ENCODE measurements around the gene SLTM.
"Not testable (repeated sequence)": the region's sequence is repeated elsewhere in the genome, so short reads cannot be mapped to it uniquely, and the experiment has no call there.

The SLTM gene

GRCh38 chr15:58933281-58934113 lies at the start of gene SLTM:
Gene SLTM (minus strand): TSS chr15:58933679. CDS start chr15:58933565, 114 bp downstream.
- DNase-seq (ENCODE audit: low read depth): peak; percentile 90

GRCh38 chr15:58983261-58983660 lies 49.8 kb upstream of the SLTM start:
- DNase-seq (ENCODE audit: low read depth): no peak

GRCh38 chr15:58981808-58982475 lies 48.5 kb upstream of the SLTM start:
- no peak for DNase-seq (ENCODE audit: low read depth)

DNA sequence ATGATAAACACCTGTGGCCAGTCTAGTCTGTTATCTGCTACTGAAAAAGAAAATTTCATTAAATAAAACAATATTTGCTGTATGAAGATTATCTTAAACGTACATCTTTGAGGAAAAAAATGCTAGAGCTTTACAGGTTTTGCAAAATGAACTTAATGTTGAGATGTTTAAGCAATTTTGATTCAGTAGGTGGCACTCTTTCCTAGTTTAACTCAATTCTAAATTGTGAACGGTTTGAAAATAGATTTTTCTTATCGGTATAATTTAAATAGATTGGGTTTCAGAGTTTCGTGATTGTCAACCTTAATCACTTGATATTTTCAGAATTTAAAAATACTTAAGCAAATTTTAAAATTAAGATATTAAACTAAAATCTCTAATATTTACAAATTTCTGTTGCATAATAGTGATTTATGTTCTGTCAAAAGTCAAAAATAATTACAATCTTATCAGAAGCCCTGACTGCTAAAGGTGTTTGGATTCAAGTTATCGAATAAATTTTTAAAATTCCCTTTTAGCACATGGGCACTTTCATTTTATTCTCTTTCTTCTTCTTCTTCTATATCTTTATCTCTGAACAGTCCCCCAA lies 47.0 kb upstream of the SLTM start:
- DNase-seq (ENCODE audit: low read depth): no peak

GRCh38 chr15:58977887-58978286 lies 44.4 kb upstream of the SLTM start:
- no peak for DNase-seq (ENCODE audit: low read depth)

DNA sequence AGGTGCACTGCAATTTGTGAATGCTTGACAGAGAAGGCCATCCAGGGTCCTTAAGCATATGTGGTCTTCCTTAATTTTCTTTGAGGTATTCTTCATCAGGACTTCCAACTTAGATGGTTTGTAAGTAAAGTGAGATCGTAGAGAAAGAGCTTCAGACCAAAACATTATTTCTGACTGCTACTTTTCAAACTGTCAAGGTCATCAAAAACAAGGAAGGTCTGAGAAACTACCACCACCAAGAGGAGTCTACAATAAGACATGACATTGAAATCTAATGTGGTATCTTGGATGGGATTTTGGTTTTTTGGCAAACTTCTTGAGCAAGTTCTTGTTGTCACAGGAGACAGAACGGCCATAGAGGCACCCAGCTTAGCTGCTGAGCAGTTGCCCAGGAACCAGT lies 34.0 kb upstream of the SLTM start:
- DNase-seq (ENCODE audit: low read depth): no peak

DNA sequence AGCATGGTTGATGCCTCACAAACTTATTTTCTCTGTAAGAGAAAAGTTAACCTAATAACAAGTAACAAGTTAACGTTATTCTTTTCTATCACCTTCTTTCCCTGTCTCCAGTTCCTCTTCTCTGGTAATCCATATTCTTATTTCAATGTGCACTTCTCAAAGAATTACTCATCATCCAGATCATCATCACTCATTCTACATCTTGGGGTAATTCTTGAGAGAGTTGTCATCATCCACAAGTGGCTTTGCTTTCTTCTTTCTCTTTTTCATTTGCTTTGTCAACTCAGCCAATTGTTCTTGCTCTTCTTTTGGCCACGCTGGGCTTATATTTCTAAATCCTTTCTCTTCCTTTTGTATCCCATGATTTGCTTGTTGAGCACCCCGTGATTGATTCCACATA lies 33.2 kb upstream of the SLTM start:
- no peak for DNase-seq (ENCODE audit: low read depth)

GRCh38 chr15:58962662-58963565 lies 29.4 kb upstream of the SLTM start:
- DNase-seq (ENCODE audit: low read depth): no peak

DNA sequence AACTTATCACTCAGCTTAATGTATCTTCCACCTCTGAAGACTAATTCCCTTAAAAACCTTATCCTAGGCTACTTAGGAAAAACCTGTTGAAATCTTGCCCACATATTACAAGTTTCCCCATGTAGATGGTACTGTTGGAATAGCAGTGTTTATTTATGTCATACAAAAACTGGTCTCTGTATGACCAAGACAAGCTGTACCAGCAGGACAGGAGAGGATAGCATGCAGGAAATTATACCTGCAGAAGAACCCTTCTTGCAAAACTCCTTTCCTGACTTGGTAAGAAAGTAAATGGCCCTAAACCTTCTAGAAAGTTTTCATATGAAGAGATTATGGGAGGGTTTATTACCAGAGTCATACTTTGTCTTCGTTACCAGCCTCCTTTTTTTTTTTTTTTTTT lies 28.7 kb upstream of the SLTM start:
- DNase-seq (ENCODE audit: low read depth): no peak

- no peak for DNase-seq (ENCODE audit: low read depth)
These were observed 25.3 kb upstream of the SLTM start for GRCh38 chr15:58958811-58959210.

DNA sequence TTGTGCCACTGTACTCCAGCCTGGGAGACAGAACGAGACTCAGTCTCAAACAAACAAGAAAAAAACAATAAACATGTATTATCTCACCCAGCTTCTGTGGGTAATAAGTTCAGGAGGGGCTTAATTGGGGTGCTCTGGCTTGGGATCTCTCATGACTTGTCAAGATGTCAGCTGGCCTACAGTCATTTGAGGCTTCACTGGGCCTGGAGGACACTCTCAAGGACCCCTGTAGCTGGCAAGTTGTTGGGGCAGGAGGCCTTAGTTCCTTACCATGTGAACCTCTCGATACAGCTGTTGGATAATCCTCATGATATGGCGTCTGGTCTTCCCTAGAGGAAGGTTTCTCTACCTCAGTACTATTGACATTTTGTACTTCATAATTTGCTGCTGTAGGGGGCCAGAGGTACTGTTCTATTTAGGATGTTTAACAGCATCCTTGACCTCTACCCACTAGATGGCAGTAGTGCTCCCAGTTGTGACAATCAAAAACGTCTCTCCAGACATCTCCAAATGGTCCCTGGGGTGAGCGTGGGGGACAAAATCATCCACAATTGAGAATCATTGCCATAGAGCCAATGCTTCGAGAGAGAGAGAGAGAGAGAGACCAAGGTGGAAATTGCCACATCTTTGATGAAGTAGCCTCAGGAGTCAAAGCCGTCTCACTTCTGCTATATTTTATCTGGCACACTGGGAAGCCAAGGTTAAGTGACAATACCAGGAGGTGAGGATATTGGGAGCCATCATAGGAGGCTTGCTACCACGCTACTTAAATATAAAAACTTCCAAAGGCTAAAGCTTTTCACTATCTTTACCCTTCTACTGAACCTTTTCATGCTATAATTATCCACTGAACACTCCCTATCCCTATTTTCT lies 23.9 kb upstream of the SLTM start:
- peak; percentile 45 for DNase-seq (ENCODE audit: low read depth)

- no peak for DNase-seq (ENCODE audit: low read depth)
These were observed 19.3 kb upstream of the SLTM start for GRCh38 chr15:58952751-58953150.

DNA sequence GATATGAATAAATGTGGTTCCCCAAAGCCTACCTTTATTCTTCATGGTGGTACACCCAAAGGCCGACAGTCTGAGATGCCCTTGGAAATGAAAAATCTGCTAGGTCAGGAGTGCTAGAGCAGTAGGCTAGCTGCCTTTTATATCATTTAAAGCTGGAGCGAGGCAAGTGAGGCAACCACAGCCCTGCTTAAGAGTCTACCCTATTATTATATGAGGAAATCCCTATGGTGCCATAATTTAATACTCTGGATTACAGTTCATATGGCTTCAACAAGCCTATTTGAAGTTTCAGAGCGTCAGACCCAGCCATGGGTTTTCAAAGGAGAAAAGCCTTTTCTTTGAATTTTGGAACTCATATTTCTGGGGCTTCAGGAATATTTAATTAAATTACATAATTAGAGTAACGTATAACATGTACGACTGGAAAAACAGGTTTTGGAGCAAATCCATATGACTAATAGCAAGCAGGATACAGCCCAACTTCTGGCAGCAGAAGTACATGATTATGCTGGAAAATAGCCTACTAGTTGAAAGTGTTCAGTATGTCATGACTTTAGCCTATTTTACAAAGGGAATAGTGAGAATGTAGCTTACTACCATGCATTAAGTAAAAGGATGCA lies 18.0 kb upstream of the SLTM start:
- no peak for DNase-seq (ENCODE audit: low read depth)

GRCh38 chr15:58947179-58947578 lies 13.7 kb upstream of the SLTM start:
- DNase-seq (ENCODE audit: low read depth): no peak

DNA sequence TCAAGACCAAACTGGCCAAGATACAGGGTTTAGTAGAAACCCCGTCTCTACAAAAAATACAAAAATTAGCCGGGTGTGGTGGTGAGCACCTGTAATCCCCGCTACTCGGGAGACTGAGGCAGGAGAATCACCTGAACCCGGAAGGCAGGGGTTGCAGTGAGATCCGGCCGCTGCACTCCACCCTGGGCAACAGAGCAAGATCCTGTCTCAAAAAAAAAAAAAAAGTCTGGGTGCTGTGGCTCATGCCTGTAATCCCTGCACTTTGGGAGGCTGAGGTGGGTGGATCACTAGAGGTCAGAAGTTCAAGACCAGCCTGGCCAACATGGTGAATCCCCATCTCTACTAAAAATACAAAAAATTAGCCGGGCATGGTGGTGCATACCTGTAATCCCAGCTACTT lies 1.5 kb upstream of the SLTM start:
- not testable (repeated sequence) for DNase-seq (ENCODE audit: low read depth)

DNA sequence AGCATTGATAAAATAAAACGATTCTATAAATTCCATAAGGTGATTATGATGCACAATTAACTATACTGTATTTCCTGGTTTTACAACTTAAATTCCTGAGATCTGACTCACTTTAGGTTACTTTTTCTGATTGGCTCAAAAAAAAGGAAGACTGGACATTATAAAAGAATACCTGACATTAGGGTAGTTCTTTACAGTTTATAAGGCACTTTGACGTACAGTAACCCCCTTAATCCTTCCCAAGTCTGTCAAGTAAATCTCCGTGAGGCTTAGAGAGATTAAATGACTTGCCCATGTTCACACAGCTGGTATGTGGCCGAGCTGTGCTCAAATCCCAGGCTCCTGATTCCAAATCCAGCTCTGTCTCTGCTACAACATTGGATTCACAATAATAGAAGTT lies 1.0 kb upstream of the SLTM start:
- no peak for DNase-seq (ENCODE audit: low read depth)

DNA sequence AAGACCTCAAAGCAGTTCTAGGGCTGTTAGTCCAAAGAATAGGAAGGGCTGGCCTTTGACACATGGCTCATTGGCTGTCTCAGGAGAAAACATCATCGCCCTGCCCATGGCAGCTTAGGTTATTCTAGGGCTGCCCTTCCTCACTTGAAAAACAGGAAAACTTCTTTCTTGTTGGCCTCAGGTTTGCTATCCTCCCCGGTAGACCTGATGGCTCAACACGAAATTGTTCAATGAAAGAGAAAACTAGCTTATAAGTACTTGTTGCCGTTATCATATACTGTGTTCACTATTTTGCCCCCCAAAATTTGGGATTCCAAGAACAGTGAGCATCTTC lies 602 bp upstream of the SLTM start:
- DNase-seq (ENCODE audit: low read depth): no peak

DNA sequence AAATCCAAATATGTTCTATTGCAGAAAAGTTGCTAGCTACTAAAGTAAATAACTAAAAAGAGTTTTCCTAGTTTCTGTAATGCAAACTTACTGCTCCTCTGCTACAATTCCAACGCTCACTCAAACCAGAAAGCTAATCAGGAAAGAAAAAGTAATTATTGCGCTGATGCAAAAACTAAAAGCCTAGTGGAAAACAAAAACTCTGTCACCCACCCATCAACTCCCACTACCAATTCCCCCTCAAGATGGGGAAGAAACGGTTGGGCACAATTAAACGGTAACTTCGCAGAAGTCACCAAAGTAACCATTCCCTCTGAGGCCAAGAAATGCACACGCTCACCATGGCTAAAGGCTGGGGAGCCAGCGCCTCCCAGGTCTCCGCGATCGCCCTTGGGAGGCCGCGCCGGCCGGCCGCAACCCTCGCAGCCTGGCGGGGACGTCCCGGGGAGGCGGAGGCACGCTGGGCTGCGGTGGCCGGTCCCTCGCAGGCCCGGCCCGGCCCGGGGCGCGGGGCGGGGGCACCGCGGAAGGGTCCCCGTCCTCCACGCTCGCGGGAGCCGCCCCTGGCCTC lies 684 bp downstream of the SLTM start:
- no peak for DNase-seq (ENCODE audit: low read depth)

GRCh38 chr15:58931987-58932588 lies 1.4 kb downstream of the SLTM start:
- DNase-seq (ENCODE audit: low read depth): no peak

DNA sequence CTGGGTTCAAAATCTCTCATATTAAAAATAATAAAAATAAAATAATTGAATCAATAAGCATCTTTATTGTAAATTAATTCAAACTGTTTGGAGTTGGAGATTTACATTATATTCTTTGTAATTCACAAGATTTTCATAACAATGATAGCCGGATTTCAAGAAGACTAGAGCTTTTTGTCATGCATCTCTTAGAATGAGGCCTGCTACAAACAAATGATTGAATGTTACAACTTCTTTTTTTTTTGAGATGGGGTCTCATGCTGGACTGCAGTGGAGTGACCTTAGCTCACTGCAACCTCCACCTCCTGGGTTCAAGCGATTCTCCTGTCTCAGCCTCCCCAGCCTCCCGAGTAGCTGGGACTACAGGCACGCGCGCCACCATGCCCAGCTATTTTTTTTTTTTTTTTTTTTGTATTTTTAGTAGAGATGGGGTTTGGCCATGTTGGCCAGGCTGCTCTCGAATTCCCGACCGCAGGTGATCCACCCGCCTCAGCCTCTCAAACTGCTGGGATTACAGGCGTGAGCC lies 3.5 kb downstream of the SLTM start:
- DNase-seq (ENCODE audit: low read depth): no peak
